ENCODE measurements around the gene BCAR1.
"Not testable (repeated sequence)": the region's sequence is repeated elsewhere in the genome, so short reads cannot be mapped to it uniquely, and the experiment has no call there.

BCAR1 gene

DNA sequence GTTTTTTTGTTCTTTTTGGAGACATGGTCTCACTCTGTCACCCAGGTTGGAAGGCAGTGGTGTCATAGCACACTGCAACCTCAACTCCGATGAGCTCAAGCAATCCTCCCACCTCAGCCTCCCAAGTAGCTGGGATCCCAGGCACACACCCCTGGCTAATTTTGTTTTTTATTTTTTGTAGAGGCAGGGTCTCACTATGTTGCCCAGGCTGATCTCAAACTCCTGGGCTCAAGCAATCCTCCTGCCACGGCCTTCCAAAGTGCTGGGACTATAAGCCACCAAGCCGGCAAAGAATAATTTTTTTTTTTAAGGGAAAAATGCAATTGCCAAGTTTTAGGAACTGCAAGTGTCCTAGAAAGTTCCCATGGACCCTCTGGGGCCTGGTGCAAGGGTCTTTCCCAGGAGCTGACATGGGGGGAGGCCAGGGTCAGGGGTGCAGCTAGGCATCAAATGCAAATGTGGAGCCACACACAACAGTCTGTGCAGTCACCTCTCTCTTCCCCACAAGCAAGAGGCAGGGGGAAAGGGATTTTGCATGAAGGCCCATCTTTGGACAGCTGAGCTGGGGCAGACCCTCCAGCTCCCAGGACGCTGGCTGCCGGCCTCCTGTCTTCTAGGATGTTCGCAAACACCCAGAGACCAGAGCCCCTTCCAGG, 20.1 kb upstream of the BCAR1 start:
- DNase-seq (ENCODE audit: low read depth in 2 of 2, low spot score in 1 of 2), result no peak

DNA sequence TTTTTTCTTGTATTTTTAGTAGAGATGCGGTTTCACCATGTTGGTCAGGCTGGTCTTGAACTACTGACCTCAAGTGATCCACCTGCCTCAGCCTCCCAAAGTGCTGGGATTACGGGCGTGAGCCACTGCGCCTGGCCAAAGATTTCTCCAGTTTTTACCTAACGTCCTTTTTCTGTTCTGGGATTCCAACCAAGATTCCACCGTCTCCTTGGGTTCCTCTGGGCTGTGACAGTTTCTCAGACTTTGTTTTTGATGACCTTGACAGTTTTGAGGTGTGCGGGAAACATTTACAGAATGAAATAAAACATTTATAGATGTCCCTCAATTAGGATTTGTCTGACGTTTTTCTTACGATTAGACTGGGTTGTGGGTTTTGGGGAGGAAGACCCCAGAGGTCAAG, 17.9 kb upstream of the BCAR1 start:
- not testable (repeated sequence) for DNase-seq (ENCODE audit: low read depth in 2 of 2, low spot score in 1 of 2)

DNA sequence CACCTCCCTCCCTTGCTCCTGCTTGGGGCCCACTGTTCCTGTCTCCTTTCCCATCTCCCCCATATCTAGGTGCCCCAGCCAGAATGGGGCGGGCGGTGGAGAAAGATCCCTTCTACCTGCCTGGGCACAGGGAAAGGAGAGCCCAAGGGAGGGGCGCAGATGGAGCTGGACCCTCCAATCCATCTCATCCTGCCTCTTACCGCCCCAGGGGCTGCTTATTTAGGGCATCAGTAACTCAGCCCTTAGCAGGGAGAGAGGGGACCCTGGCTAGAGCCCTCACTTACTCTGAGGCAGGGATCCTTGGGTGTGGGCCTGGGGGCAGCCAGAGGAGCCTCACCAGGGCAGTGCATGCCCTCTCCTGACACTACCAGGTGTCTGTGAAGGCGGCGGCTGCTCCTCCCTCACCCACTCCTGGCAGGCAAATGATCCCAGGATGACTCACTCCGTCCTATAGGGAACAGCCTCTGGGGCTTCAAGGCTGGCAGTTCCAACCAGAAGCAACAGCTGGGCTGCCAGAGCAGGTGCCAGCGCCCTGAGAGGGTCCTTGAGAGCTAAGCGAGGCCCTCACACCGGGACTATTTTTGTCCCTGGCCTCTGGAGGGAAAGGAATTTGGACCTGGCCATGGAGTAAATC, 16.3 kb upstream of the BCAR1 start:
- no peak for DNase-seq (ENCODE audit: low read depth in 2 of 2, low spot score in 1 of 2)

DNA sequence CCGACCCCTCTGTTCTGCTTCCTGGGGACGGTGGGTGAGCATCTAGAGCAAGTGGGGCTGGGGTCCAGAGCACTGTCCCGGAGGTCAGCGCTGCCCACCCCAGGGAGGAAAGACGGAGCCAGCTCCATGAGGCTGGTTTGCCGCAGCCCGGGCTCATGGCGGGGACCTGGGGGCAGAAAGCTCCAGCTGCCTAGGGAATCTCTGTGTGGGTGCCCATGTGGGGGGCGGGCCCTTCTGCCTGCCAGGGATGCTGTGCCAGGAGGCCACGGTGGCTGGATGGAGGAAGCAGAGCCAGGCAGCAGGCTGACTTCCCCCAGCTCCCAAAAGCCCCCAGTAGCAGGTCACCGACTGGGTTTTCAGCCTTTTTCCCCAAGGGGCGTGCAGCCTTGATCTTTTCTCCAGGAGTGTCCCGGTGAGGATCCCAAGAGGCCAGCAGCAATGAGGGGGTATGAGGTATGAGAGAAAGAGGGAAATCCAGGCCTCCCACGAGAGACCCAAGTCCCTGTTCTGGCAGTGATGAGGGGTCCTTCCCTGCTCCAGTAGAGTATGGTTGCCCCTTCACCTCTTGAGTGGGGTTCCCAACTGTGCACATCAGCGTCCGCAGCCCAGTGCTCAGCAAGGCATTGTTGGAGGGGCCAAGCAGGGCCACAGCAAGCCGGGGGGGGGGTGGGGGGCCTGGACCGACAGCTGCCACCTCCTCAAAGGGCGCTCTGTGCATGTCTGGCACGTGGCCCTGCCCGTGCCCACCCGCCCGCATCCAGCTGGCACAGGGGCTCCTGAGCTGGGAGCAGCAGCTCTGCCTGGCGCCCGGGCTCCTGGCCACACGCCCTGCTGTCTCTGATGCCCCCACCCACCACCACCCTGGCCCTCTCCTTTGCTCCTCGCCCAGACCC, 15.6 kb upstream of the BCAR1 start:
- DNase-seq (ENCODE audit: low read depth in 2 of 2, low spot score in 1 of 2), result no peak

DNA sequence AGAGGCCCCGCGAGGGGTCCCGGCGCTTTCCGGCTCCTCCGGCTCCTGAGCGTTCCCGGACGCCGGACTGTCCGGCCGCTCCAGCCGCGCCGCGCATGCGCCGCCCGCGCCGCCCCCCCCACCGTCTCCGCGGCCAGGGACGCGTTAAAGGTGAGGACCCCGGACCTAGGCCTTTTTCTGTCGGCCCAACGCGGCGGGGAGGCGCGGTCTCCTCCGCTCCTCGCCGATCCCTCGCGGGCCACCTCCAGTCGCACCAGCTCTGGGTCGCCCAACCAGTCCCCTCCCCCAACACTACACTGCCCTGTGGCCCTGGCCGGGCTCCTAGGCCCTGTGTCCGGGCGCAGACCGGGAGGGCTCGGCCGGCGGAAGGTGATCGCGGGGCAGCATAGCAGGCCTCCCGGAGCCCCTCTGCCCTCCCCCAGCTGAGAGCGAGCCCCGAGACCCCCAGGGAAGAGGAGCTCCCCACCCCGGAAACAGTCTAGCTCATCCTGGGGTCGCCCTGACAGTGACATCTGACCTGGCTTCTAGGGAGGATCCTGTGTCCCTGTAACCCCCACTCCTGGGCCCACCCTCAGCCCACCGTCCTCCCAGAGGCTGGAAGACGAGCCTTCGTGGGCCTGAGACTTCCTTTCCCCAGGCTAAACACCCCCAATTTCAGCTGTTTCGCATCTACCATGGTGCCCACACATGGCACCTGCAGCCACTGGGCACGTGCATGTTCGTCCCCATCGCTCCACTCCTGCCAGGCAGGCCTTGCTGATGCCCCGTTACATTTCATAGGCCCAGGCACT, 14.7 kb upstream of the BCAR1 start:
- DNase-seq (ENCODE audit: low read depth in 2 of 2, low spot score in 1 of 2), result no peak

DNA sequence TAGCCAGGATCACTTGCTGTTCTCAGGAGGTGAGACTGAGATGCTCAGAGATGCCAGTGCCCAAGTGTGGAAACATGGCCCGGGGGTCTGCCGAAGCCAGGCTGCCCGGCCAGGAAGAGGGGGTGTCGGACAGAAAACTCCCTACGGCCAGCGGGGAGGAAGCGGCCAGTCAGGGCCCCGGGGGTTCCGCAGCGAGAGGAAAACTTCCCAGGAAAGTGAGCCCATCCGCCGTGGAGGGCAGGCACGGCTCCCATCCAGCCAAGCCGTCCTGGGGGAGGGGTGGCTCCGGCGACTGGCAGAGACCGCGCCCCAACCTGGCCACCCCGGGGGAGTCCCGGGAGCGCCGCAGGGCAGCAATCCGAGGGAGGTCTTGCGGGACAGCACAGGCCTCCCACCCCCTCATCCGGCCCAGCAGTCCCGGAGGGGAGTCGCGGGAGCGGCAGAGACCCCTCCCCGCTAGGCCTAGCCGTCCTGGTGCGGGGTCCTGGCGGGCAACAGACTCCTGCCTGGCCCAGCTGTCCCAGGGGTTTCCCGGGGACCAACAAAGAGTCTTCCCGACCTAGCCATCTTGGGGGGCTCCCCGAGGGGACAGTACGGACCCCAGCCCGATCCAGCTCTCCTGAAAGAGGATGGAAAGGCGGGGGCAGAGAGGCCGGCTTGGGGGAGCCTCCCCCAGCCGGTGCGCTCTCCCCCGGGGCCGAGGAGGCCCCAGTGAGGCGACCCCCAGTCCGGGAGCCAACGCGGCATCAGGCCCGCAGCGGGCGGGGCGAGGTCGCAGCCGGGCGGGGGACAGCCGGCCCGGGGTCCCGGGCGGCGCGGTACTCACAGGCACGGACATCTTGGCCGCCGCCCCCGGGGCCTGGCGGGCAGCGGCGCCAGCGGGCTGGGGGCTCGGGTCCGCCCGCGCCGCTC, 13.8 kb upstream of the BCAR1 start:
- no peak for DNase-seq (ENCODE audit: low read depth in 2 of 2, low spot score in 1 of 2)

DNA sequence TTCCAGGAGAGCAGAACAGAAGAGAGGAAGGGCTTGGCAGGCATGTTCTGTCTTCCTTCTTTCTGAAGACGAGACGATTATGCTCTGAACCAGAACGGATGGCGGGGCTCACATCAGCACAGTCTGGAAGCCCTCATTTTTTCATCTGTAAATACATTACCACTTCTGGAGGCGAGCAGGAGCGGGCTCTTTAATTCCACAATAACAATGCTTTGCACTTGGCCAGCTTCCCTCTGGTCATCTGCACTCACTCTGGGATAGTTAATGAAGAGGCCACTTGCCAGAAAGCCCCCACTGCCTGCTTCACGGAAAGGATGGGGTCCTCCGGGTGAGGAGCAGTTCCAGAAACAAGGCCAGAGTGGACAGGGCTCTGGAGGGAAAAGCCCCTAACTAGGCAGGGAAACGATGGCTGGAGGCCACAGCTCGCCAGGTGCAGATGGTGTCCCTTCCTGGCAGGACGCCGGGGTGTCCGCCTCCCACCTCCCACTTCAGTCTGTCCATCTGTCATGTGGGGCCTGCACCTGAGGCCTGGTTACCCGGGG, 13.1 kb upstream of the BCAR1 start:
- DNase-seq (ENCODE audit: low read depth in 2 of 2, low spot score in 1 of 2), result no peak

DNA sequence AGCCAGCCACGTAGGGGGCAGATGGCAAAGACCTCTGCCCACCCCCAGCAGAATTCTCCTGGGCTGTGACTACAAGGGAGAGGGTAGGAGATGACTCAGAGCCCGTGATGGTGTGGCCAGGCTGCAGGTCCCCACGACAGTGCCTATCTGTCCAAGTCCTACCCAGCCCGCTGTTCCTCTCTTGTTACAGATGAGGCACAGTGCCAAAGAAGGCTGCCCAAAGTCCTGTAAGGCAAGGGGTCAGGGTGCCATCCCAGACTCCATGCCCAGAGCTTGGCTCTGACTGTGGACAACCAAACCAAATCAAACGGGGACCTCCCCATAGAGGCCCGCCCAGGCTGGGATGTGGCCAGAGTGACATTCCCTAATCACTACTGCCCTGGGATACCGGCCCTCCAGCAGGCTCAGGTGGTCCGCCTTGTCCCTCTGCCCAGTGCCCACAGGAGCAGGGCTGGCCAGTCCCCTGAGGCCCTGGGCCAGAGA, 12.6 kb upstream of the BCAR1 start:
- DNase-seq (ENCODE audit: low read depth in 2 of 2, low spot score in 1 of 2), result no peak

DNA sequence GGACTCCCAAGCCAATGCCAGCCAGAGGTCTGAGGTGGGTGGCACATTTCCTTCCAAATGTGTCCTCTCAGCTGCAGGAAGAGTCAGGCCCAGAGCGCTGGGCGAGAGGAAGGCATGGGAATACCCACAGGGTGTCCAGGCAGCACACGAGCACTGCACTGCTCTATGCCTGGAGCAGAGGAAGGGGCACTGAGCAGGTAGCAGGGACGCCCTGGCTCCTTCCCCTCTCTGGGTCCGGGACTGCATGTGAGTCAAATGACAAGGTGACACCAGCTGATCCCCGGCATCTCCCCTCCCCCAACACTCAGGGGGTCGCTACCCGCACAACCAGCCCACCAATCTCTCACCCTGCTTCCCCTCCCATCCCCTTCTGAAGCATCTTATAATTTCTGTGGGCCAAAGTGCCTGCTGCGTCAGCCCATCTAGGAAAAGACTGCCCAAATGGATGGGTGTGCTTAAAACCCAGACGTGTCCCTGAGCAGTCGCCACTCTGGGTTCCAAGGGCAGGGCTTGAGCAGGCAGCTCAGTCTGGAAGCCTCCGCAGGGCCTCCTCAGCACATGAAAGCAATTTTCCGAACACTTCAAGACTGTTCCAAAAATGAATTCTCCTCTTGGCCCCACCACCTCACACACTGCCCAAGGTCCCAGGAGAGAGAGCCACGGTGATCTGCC, 12.0 kb upstream of the BCAR1 start:
- no peak for DNase-seq (ENCODE audit: low read depth in 2 of 2, low spot score in 1 of 2)

DNA sequence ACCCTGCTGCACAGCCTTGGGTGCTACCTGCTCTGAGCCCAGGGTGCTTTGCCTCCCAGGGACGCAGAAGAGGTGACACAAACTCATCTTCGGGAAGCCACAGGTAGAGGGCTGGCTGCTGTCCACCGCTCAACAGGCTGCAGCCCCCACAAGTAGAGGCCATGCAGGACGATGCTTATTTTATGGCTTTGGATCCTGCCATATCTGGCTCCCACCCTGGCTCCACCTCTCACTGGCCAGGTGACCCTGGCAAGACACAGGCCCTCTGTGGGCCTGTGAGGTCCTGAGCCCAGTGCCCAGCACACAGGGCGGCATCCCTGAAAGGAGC, 11.3 kb upstream of the BCAR1 start:
- DNase-seq (ENCODE audit: low read depth in 2 of 2, low spot score in 1 of 2), result no peak

DNA sequence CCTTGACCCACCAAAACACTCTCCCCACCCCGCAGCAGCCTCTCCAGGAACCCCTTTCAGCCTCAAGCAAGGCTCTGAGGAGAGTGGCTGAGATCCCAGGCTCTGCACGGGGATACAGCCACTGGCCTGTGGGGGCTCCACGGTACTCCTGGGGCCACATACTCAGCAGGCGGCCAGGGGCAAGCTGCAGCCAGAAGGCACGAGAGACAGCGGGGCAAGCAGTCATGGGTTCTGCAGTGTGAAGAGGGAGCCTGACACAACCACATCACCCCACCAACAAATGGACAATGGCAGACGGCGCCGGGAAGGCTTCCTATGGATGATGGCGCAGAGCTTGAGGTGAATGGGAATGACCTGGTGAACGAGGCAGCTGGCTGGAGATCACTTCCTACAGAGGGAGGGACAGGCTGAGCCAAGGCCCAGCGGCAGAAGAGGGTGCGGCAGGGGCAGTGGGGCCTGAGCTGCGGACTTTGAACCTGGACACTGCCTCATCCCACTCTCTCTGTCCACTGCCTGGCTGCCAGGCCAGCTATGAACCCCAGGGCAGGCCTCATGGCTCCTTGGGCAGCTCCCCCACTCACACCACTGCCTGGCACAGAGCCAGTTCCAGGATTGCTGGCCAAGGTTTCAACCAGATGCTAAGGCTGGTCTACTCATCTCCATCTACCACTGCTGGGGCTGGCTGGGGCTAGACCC, 10.8 kb upstream of the BCAR1 start:
- no peak for DNase-seq (ENCODE audit: low read depth in 2 of 2, low spot score in 1 of 2)

DNA sequence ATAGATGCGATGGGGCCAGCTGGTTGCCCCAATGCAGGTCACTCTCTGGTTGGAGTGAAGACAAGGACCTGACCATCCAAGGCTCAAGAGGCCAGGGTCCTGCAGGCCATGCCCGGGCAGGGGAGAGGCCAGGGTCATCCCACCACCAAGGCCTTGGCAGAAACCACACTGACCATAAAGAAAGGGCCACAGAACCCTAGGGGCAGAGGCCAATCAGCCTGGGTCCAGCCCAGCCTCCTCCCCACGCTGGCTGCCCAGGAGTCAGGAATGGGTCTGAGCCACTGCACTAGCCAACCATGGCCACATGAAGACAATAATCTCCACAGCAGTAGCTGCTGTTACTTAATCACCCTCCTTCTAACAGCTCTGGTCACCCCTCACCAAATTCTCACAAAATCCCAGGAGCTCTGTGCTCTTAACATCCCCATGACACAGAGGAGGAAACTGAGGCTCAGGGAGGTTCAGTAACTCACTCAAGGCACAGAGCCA, 10.2 kb upstream of the BCAR1 start:
- no peak for DNase-seq (ENCODE audit: low read depth in 2 of 2, low spot score in 1 of 2)

DNA sequence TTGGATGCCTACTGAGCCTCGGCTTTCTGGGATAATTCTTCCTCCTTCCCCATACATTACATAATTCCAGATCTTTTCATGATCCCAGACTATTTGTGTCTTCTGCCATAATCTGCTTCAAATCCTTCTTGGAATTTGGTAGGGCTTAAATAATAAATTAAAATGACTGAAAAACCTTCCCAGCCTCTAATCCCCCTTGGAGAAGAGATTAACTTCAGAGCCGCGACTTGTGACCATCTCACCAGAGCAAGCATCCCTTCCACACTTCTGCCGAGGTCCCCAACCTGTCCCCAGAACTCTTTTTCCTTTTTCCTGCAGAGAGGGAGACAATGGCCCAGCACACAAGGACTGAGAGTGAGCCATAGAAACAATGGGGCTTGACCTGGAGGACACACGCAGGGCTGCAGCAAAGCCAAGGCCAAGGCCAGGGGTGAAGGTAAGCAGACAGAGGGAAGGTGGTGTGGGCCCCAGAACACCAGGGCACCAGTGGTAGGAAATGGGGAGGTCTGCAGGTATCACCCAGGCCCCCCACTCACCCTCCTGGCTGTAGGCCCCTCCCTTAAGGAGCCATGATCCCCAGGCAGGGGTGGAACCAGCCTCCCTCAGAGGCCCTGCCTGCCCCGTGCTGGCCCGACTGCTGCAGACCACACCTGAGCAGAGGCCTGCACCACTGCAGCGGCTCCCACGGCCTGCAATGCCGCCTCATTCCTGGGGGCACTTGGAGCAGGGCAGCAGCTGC, 9.6 kb upstream of the BCAR1 start:
- no peak for DNase-seq (ENCODE audit: low read depth in 2 of 2, low spot score in 1 of 2)

DNA sequence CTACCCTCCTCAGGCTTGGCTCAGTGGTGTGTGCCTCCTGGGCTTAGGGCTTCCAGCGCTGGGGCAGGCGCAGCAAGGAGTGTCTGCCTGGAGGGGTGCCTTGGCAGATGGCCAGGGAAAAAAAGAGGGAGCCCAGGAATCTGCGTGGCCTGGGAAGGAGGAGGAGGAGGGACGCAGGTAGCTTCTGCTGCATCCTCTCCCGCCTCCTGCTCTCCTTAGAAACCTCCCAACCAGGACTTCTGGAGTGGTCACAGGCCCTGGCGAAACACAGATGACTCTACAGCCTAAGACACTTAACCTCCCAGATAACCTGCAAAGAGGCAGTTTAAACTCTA, 7.3 kb upstream of the BCAR1 start:
- no peak for DNase-seq (ENCODE audit: low read depth in 2 of 2, low spot score in 1 of 2)

DNA sequence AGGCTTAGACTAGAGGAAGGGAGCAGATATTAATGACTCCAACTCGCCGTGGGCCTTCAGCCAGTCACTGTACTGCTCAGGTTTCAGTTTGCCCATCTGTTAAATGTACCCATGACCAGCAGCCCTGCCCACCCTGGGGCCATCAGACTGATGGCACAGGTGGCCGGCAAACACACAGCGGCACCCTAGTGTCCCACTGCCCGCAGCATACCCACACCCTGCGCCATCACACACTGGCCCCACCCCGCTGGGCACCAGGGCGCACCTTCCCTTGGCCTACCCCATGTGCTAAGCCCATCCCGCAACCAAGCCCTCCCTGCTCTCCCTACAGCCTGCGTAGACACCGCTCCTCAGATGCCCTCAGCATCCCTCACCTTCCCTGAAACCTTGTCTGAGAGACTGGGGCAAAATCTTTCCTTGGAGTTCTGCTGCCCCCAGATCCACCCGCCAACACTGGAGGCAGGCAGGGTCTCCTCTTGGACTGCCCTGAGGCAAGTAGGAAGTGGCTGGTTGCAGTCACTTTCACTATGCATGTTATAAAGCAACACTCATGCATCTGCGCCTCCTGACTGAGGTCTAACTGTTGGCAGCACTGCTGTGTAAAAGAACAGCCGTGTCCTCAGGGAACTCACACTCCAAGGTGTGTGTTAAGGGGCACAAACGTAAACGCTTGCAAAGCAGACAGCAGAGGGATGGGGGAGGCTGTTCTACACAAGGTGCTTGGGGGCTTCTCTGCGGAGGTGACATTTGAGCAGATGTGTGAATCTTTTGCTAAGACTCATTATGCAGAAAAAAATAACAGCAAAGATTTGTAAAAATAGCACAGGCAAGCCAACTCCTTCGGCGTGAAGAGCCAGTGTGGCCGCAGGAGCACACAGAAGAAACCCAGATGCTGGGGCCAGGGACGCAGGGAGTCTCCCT, 6.7 kb upstream of the BCAR1 start:
- DNase-seq (ENCODE audit: low read depth in 2 of 2, low spot score in 1 of 2), result no peak

DNA sequence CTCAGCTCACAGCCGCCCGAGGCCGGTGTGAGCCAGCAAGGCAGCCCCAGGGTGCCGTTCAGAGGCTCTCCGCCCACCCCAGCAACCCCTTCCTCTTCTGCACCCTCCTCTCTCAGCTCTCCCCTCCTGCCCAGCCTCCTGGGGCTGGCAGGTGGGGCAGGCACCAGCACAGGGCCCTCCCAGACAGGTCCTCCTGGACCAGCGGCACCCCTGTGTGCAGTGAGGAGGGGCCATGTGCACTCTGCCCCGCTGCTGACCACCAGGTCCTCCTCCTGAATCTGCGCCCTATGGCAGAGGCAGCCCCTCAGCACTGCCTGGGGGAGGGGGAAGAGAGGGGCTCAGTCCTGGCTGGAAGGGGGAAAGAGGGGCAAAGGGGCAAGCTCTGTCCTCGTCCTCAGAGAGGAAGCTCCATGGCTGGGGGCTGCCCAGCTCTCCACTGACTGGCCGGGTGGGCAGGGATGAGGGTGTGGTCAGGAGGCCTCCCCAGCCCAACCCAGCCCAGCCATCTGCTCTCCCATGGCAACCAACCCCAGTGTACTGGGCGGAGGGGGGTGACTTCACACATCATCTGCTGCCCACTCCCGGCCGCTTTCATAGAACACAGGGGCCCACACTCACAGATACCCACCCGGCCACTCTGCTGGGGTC, 5.4 kb upstream of the BCAR1 start:
- DNase-seq (ENCODE audit: low read depth in 2 of 2, low spot score in 1 of 2), result no peak

Data from stimulated activated CD8-positive, alpha-beta memory T cell treated with anti-CD3 and anti-CD28 coated beads, Interleukin-4, amount 100 ng/mL, for 1 hour (primary cell).